ENCODE measurements around the gene ZNF253.

DNA sequence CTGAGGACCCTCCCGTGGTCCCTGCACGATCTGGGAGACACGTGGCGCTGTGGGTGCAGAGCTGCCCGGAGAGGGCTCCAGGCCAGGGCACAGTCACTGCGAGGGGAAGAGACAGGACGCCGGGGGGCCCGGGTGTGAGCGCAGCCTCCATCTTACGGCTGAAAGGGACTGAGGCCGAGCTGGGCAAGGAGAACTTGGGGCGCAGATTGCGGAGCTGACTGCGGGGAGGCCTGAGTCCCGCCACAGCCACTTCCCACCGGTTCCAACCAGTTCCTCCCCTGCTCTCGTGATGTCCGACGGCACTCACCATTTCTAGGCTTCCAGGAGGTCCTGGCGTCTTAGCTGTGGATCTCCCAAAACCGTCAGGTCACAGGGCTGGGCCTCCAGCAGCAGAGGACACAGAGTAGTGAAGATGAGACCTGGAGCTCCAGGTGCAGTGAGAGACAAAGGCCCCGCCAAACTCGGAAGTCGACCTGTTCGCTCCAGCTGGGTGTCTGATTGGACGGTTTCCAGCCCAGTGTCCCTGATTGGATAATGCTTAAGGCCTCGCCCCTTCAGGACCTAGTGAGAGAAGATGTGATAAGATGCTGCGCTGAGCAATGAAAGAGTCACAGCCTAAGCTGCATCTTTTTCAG is 4.8 kb upstream of the ZNF253 start:
- TF ChIP-seq, protein P1, sequence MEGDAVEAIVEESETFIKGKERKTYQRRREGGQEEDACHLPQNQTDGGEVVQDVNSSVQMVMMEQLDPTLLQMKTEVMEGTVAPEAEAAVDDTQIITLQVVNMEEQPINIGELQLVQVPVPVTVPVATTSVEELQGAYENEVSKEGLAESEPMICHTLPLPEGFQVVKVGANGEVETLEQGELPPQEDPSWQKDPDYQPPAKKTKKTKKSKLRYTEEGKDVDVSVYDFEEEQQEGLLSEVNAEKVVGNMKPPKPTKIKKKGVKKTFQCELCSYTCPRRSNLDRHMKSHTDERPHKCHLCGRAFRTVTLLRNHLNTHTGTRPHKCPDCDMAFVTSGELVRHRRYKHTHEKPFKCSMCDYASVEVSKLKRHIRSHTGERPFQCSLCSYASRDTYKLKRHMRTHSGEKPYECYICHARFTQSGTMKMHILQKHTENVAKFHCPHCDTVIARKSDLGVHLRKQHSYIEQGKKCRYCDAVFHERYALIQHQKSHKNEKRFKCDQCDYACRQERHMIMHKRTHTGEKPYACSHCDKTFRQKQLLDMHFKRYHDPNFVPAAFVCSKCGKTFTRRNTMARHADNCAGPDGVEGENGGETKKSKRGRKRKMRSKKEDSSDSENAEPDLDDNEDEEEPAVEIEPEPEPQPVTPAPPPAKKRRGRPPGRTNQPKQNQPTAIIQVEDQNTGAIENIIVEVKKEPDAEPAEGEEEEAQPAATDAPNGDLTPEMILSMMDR (IDR thresholded peaks at IDR 0.05; ENCODE audit: low read depth, low read length), result no peak
- no peak for TF ChIP-seq EZH2phosphoT487 (IDR thresholded peaks at IDR 0.05; ENCODE audit: low read depth)

Data from OCI-LY3 (cell line).